ENCODE data around the gene MSMP. TPM values are rescaled to one million over a fixed set of nuclear protein-coding genes. Genes with fewer than 3 reads are reported as not detected.

The MSMP gene
- total RNA-seq = not detected in 2 replicates

GRCh38 chr9:35754264-35754663, at the start of gene MSMP:
Gene MSMP, minus strand, starts transcription at chr9:35754276. Its CDS starts 147 bp downstream, at chr9:35754129.

GRCh38 chr9:35791297-35791921, 37.3 kb upstream of the MSMP start, which contains the start of gene NPR2:
Gene NPR2, plus strand, starts transcription at chr9:35791591. Its CDS starts 818 bp downstream, at chr9:35792409.

GRCh38 chr9:35748858-35749514, 5.1 kb downstream of the MSMP start, which contains the start of the genes GBA2 and RGP1:
Gene GBA2, minus strand, starts transcription at chr9:35749228. Its CDS starts 524 bp downstream, at chr9:35748704.
Gene RGP1, plus strand, starts transcription at chr9:35749287. Its CDS starts 469 bp downstream, at chr9:35749756.

GRCh38 chr9:35732185-35732799, 21.8 kb downstream of the MSMP start, which contains the start of the genes CREB3 and TLN1:
Gene CREB3, plus strand, starts transcription at chr9:35732666. Its CDS starts 107 bp downstream, at chr9:35732773.
Gene TLN1, minus strand, starts transcription at chr9:35732195. Its CDS starts 6,501 bp downstream, at chr9:35725694.

Small RNAs within 50 kb of the gene (small RNA-seq; reads per million reads assigned to genes)
- gene MIR6853 (ENCODE audit: low replicate concordance) = 0.68 reads per million, percentile 30 among the genes with 10 or more reads in this experiment

Other genes with a start within 250 kb of the MSMP start
- gene TESK1, start 149.0 kb downstream of the MSMP start, total RNA-seq = 14.9 and 21.2 TPM in 2 replicates
- 0.43 and 0.66 TPM in 2 replicates for gene CD72, start 135.9 kb downstream of the MSMP start, total RNA-seq
- gene SIT1, start 103.3 kb downstream of the MSMP start, total RNA-seq = not detected in 2 replicates
- 24,654 and 27,284 TPM in 2 replicates for gene RMRP, start 96.3 kb downstream of the MSMP start, total RNA-seq
- 8.3 and 19.9 TPM in 2 replicates for gene CCDC107, start 96.0 kb downstream of the MSMP start, total RNA-seq
- gene ARHGEF39, start 89.1 kb downstream of the MSMP start, total RNA-seq = 0.44 and 6.3 TPM in 2 replicates
- gene CA9, start 80.3 kb downstream of the MSMP start, total RNA-seq = not detected in 2 replicates
- 668 and 1,162 TPM in 2 replicates for gene TPM2, start 64.4 kb downstream of the MSMP start, total RNA-seq
- 382 and 598 TPM in 2 replicates for gene TLN1, start 22.1 kb downstream of the MSMP start, total RNA-seq
- 125 and 128 TPM in 2 replicates for gene CREB3, start 21.6 kb downstream of the MSMP start, total RNA-seq
- gene GBA2, start 5.0 kb downstream of the MSMP start, total RNA-seq = 41.9 and 42.0 TPM in 2 replicates
- gene RGP1, start 5.0 kb downstream of the MSMP start, total RNA-seq = 17.1 and 23.6 TPM in 2 replicates
- 14.0 and 22.3 TPM in 2 replicates for gene NPR2, start 37.3 kb upstream of the MSMP start, total RNA-seq
- gene SPAG8, start 58.0 kb upstream of the MSMP start, total RNA-seq = 0.66 and 1.0 TPM in 2 replicates
- 16.6 and 26.7 TPM in 2 replicates for gene HINT2, start 60.8 kb upstream of the MSMP start, total RNA-seq
- gene FAM221B, start 74.5 kb upstream of the MSMP start, total RNA-seq = not detected in 2 replicates
- 0.86 and 2.6 TPM in 2 replicates for gene TMEM8B, start 75.0 kb upstream of the MSMP start, total RNA-seq
- not detected in 2 replicates for gene OR13J1, start 116.1 kb upstream of the MSMP start, total RNA-seq
- 0.43 TPM in 1 of 2 replicates, not detected in the other for gene HRCT1, start 151.9 kb upstream of the MSMP start, total RNA-seq
- not detected in 2 replicates for gene SPAAR, start 155.2 kb upstream of the MSMP start, total RNA-seq
- gene OR2S2, start 203.9 kb upstream of the MSMP start, total RNA-seq = 0.14 and 0.22 TPM in 2 replicates

Data from placental pericyte (primary cell).